ENCODE data around the gene DMP1.
"Not testable (repeated sequence)": the region's sequence is repeated elsewhere in the genome, so short reads cannot be mapped to it uniquely, and the experiment has no call there.

Gene DMP1

DNA sequence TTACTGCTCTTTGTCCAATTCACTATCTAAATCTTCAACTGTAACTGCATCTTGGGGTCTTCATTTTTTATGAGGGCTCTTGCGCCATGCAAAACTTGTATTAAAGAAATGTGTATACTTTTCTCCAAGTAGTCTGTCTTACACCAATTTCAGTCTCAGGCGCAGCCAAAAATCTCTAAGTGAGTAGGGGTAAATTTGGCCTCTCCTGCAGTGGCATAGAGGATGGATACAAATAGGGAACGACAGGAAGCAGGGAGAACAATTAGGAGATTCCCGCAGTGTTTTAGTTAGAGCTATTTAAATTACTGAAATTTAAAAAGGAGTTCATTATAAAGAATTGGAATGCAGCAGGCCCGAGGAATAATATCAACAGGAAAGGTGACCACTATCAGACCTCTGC is 30.2 kb downstream of the DMP1 start:
- no peak overlapping the region for H3K4me3 Mint-ChIP-seq

DNA sequence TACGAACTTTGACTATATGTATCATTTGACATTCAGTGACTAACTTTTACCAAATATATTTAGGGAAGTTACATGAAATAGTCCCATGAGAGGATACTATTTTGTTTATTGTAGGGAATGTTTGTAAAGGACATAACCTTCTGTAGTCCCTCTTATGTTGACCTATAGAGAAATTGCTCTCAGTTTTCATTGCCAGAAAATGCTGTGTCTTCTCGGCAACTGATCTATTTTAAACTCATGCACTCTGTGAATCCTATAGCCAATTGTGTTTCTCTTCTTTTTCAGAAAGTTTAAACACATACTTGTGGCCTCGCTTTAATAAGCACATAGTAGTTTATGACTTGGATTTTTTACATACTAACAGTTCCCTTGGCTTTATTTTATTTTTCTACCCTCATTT is 38.2 kb downstream of the DMP1 start:
- Mint-ChIP-seq H3K4me3 (no peak overlapping the region), H3K4me1 (no peaks in the 10 kb centered on the region), H3K36me3 (ENCODE audit: low read depth) (peaks cover 7% of the 10 kb centered on the region), H3K27me3 (ENCODE audit: low read depth) (no peaks in the 10 kb centered on the region), H3K27ac (no peak overlapping the region), H3K9me3 (peaks cover 22% of the 10 kb centered on the region)
- TF ChIP-seq, protein P1, sequence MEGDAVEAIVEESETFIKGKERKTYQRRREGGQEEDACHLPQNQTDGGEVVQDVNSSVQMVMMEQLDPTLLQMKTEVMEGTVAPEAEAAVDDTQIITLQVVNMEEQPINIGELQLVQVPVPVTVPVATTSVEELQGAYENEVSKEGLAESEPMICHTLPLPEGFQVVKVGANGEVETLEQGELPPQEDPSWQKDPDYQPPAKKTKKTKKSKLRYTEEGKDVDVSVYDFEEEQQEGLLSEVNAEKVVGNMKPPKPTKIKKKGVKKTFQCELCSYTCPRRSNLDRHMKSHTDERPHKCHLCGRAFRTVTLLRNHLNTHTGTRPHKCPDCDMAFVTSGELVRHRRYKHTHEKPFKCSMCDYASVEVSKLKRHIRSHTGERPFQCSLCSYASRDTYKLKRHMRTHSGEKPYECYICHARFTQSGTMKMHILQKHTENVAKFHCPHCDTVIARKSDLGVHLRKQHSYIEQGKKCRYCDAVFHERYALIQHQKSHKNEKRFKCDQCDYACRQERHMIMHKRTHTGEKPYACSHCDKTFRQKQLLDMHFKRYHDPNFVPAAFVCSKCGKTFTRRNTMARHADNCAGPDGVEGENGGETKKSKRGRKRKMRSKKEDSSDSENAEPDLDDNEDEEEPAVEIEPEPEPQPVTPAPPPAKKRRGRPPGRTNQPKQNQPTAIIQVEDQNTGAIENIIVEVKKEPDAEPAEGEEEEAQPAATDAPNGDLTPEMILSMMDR (IDR thresholded peaks at IDR 0.05; ENCODE audit: unreplicated experiment in 3 of 3) = no peak

More for the DNA sequence above, 30.2 kb downstream of the DMP1 start:
- Mint-ChIP-seq H3K27ac (no peak overlapping the region), H3K9me3 (peaks cover 7% of the 10 kb centered on the region), H3K27me3 (ENCODE audit: low read depth) (no peaks in the 10 kb centered on the region), H3K36me3 (ENCODE audit: low read depth) (no peaks in the 10 kb centered on the region), H3K4me1 (peaks cover 21% of the 10 kb centered on the region)
- TF ChIP-seq, protein P1 (IDR thresholded peaks at IDR 0.05; ENCODE audit: unreplicated experiment in 3 of 3) = no peak

DNA sequence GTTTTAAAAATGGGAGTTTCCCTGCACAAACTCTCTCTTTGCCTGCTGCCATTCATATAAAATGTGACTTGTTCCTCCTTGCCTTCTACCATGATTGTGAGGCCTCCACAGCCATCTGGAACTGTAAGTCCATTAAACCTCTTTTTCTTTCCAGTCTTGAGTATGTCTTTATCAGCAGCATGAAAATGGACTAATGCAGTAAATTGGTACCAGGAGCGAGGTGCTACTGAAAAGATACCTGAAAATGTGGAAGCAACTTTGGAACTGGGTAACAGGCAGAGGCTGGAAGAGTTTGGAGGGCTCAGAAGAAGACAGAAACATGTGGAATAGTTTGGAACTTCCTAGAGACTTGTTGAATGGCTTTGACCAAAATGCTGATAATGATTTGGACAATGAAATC is 40.9 kb downstream of the DMP1 start:
- not testable (repeated sequence) for H3K4me1 Mint-ChIP-seq; H3K36me3 Mint-ChIP-seq (ENCODE audit: low read depth); H3K4me3 Mint-ChIP-seq; H3K27ac Mint-ChIP-seq; H3K27me3 Mint-ChIP-seq (ENCODE audit: low read depth)
- H3K9me3 Mint-ChIP-seq = peaks cover 29% of the 10 kb centered on the region

DNA sequence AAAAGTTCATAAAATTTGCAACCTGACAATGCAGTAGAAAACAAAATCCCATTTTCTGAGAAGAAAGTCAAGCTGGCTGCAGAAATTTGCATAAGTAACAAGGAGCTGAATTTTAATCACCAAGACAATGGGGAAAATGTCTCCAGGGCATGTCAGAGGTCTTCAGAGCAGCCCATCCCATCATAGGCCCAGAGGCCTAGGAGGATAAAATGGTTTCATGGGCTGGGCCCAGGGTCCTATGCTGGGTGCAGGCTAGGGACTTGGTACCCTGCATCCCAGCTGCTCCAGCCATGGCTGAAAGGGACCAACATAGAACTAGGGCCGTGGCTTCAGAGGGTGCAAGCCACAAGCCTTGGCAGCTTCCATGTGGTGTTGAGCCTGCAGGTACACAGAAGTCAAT is 42.0 kb downstream of the DMP1 start:
- H3K4me1 Mint-ChIP-seq; H3K4me3 Mint-ChIP-seq; H3K36me3 Mint-ChIP-seq (ENCODE audit: low read depth); H3K27me3 Mint-ChIP-seq (ENCODE audit: low read depth); H3K27ac Mint-ChIP-seq: not testable (repeated sequence)
- H3K9me3 Mint-ChIP-seq = peaks cover 29% of the 10 kb centered on the region

DNA sequence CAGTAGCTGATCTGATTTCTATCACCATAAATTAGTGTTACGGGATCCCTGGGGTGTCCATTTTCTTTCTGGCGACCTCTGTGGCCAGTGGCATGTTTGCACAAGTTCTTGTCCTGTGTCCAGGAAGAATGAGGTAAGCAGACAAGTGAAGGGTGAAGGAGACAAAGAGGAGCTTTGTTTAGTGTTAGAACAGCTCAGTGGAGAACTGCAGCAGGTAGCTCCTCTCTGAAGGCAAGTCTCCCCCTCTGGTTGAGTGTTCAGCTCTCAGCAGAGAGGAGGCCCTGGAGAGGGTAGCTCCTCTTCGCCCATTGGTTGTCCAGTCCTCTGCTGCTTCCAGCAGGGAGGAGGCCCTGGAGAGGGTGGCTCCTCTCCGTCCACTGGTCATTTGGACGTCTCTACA is 47.2 kb downstream of the DMP1 start:
- Mint-ChIP-seq H3K4me3 (no peak overlapping the region), H3K27me3 (ENCODE audit: low read depth) (peaks cover 3% of the 10 kb centered on the region), H3K27ac (no peak overlapping the region), H3K4me1 (no peaks in the 10 kb centered on the region), H3K36me3 (ENCODE audit: low read depth) (peaks cover 4% of the 10 kb centered on the region), H3K9me3 (peaks cover 12% of the 10 kb centered on the region)
- TF ChIP-seq, protein P1 (IDR thresholded peaks at IDR 0.05; ENCODE audit: unreplicated experiment in 3 of 3) = no peak

DNA sequence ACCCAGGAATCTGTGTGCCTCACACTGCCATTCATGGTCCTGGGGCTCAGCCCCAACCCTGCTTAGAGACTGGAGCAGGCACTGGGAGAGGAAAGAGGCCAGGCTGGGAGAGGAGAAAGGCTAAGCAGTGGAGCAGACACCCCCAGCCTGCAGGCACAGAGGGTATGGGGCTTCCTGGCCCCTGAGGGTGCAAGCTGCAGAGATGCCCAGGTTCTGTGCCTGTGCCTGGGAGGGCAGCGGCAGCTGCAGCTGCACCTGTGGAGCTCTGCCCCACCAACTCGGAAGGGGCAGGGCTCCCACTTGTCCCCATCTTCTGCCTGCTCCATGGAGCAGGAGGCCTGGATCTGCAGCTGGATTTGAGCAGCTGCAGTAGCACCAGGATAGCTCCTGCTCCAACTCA is 47.9 kb downstream of the DMP1 start:
- TF ChIP-seq, protein P1 (IDR thresholded peaks at IDR 0.05; ENCODE audit: unreplicated experiment in 3 of 3) = no peak
- Mint-ChIP-seq H3K4me1 (no peaks in the 10 kb centered on the region), H3K27me3 (ENCODE audit: low read depth) (peaks cover 3% of the 10 kb centered on the region), H3K36me3 (ENCODE audit: low read depth) (peaks cover 4% of the 10 kb centered on the region), H3K9me3 (peaks cover 11% of the 10 kb centered on the region), H3K4me3 (no peak overlapping the region), H3K27ac (no peak overlapping the region)

DNA sequence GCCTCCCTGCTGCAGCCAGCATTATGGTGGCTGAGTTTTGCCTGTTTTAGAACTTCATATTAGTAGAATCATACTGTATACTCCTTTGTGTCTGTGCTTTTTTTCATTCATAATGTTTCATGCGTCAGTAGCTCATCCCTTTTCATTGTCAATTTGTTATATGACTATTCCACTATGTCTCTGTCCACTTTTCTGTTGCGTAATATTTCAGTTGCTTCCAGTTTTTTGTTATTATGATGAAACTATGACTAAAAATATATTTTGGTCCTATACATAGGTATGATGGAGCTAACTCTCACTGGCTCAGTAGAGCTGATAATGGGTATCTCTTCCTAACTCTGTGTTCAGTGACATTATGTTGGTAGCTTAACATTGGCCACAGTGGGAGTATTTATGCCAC is 48.3 kb downstream of the DMP1 start:
- peaks cover under 1% of the 10 kb centered on the region for H3K36me3 Mint-ChIP-seq (ENCODE audit: low read depth)
- H3K27ac Mint-ChIP-seq = no peak overlapping the region
- H3K27me3 Mint-ChIP-seq (ENCODE audit: low read depth) = peaks cover 3% of the 10 kb centered on the region
- no peaks in the 10 kb centered on the region for H3K4me1 Mint-ChIP-seq
- no peak overlapping the region for H3K4me3 Mint-ChIP-seq
- TF ChIP-seq, protein P1 (IDR thresholded peaks at IDR 0.05; ENCODE audit: unreplicated experiment in 3 of 3) = no peak
- H3K9me3 Mint-ChIP-seq = peaks cover 6% of the 10 kb centered on the region

Measured in nephron (organoid).